GM12865 (cell line): ENCODE results near the gene WFDC6.

Experiments
- DNase-seq: peaks from one replicate; pipeline ENCODE4 v3.0.0; 2010; ENCODE audit warnings: low read depth
- H3K4me3 ChIP-seq: 2 replicates; pipeline ENCODE4 v1.5.1; 2011; ENCODE audit warnings: mild to moderate bottlenecking, low read depth, low read length, control low read depth
- TF ChIP-seq, protein P1 (sequence below): IDR thresholded peaks from 2 replicates; pipeline ENCODE4 v1.5.1; 2011; ENCODE audit warnings: low read length, control low read depth, low read depth, inconsistent platforms; ENCODE audit not compliant: insufficient read depth; ENCODE audit errors: missing control alignments

WFDC6 gene

DNA sequence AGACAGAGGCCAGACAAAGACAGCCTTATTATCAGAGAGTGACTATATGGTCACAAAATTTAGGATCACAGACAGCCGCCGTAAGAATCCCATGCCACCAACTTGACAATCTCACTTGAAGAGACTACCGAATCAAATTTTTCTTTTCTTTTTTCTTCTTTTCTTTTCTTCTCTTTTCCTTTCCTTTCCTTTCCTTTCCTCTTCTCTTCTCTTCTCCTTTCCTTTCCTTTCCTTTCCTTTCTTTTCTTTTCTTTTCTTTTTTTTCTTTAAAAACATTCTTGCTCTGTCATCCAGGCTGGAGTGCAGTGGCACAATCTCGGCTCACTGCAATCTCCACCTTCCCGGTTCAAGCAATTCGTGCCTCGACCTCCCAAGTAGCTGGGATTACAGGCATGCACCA is 9.1 kb upstream of the WFDC6 start:
- TF ChIP-seq, protein P1, sequence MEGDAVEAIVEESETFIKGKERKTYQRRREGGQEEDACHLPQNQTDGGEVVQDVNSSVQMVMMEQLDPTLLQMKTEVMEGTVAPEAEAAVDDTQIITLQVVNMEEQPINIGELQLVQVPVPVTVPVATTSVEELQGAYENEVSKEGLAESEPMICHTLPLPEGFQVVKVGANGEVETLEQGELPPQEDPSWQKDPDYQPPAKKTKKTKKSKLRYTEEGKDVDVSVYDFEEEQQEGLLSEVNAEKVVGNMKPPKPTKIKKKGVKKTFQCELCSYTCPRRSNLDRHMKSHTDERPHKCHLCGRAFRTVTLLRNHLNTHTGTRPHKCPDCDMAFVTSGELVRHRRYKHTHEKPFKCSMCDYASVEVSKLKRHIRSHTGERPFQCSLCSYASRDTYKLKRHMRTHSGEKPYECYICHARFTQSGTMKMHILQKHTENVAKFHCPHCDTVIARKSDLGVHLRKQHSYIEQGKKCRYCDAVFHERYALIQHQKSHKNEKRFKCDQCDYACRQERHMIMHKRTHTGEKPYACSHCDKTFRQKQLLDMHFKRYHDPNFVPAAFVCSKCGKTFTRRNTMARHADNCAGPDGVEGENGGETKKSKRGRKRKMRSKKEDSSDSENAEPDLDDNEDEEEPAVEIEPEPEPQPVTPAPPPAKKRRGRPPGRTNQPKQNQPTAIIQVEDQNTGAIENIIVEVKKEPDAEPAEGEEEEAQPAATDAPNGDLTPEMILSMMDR, result no peak
- no peak overlapping the region for H3K4me3 ChIP-seq
- DNase-seq, result no peak

DNA sequence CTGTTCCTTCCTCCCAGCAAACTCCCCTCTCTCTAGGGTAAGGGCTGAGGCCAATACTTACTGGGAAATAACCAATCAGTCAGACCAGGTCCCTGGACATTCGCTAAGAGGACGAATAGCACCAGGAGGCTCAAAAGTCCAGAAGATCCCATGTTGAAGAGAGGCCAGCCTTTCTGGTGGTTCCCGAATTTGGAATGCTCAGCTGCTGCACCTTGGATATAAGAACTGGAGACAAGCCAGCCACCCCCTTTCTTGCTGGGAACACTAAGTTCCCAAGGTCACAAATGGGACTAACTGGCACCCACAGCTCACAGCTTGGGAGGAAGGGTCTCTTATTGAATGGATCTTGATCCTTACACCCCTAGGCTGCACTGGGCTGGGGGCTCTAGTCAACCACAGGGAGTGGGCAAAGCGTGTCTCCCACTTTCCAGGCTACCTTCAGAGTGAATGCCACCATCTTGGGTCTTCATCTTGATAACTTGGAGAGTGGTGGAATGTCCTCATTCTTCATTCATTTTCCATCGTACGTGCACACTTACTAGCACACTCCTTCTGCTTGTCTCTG is 8.0 kb upstream of the WFDC6 start, which contains the start of gene EPPIN:
Gene EPPIN (minus strand): TSS at position 196 of the 565 bp plus-strand sequence. CDS start 44 bp downstream, at position 152.
- DNase-seq, result no peak
- H3K4me3 ChIP-seq, result no peak within 1 kb of the TSS
- TF ChIP-seq, protein P1, result no peak

DNA sequence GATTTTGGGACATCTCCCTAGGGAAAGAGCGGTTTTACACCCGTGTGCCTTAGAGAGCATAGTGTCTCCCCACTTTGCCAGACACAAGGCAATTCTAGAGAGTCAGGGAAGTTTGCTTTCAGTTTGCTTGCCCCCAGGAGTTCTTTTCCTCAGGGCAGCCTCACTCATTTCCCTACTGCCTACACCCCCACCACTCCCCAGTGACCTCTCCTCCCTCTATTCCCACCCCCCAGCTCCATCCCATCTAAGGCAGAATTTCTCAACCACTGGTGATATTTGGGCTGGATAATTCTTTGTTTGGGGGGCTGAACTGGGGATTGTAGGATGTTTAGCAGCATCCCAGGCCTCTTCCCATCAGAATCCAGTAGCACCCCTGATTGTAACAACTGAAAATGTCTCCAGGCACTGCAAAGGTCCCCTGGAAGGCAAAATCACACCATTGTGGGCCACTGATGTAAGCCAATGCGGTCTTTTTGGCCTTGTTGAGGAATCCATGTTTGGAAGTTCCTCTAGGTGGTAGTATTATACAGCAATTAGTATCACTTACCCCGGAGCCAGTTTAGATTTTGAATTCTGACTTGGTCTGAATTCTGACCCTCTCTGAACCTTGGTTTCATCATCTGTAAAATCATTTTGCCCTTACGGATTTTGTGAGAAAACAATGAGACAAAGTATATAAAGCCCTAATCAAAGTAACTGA is 6.6 kb upstream of the WFDC6 start:
- DNase-seq, result peak; percentile 3
- H3K4me3 ChIP-seq, result no peak overlapping the region
- TF ChIP-seq, protein P1, result peak; percentile 11

DNA sequence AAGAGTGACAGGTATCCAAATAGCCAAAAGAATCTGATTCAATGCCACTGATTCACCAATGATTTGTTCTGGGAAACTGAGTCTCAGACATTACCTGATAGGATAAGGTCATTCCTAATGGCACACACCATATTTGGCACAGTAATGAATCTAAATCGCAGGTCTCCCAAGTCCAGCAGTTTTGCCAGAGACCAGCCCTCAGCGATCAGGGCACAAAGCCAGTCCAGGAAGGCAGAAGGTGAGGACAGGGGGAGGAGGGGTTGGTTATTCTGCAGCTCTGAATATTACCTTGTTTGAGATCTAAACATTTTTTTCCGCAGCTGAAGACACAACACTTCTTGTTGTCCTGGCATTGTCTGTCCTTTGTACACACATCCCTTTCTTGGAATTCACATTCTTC is 6.1 kb upstream of the WFDC6 start:
- DNase-seq, result no peak
- no peak overlapping the region for H3K4me3 ChIP-seq
- TF ChIP-seq, protein P1, result no peak

DNA sequence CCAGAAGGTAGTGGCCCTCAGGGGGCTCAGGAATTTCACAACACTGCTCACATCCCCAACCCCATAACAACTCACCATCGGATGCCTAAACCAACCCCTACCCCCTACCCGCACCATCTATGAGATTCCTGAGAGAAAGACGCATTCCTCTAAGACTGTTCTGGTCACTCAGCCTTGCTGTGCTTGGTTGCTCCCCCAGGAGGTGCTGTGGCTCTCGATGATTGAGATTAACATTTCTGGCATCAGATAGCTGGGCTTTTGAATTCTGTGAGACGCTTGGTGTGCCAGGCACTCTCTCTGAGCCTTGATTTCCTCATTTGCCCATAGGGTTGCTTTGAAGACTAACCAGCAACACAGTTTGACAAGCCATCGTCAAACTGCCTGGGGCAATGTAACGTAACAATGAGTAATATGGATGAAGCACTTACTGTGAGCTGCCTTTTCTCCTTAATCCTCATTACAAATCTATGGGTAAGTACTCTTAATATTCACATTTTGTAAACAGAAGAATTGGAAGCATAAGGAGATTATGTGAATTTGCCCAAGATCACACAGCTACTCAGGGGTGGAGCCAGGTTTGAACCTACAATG is 978 bp downstream of the WFDC6 start:
- no peak for DNase-seq
- TF ChIP-seq, protein P1, result no peak
- no peak overlapping the region for H3K4me3 ChIP-seq

DNA sequence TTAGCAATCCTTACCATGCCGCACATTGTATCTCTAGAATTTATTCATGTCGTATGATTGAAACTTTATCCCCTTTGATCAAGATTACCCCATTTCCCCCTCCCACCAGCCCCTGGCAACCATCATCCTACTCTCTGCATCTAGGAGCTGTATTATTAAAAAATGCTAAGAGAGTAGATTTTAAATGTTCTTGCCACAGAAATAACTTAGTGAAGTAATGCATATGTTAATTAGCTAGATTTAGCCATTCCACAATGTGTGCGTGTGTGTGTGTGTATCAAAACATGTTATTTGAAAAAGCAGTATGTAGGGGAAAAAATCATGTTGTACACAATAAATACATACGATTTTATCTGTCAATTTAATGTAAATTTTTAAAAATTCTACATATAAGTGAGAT is 12.0 kb downstream of the WFDC6 start:
- no peak overlapping the region for H3K4me3 ChIP-seq
- DNase-seq, result no peak
- TF ChIP-seq, protein P1, result no peak
